Smooth muscle cell (in vitro differentiated cells): Measurements from ENCODE around the gene SERGEF. TPM values are rescaled to one million over a fixed set of nuclear protein-coding genes. Genes with fewer than 3 reads are reported as not detected.
A peak's percentile ranks its signal among the peaks of the same experiment; 100 is the strongest.

Experiments
- DNase-seq: peaks from one replicate; lab custom pipeline; 2025; ENCODE audit not compliant: unreplicated experiment; lab: John Stamatoyannopoulos, UW
- H2AFZ ChIP-seq: fragments of 200-600 bp; sonication (generic); 2 replicates; pipeline ENCODE4 v1.6.0; 2016; ENCODE audit warnings: antibody characterized with exemption, low read depth, mild to moderate bottlenecking
- H3F3A ChIP-seq: fragments of 200-600 bp; sonication (generic); 2 replicates; pipeline ENCODE4 v1.6.0; 2017; ENCODE audit warnings: antibody characterized with exemption, low read depth
- H3K27ac ChIP-seq: fragments of 200-600 bp; sonication (generic); 2 replicates; pipeline ENCODE4 v1.5.1; 2016; ENCODE audit warnings: low read depth, mild to moderate bottlenecking
- H3K27me3 ChIP-seq: fragments of 200-600 bp; sonication (generic); 2 replicates; pipeline ENCODE4 v1.6.1; 2016; ENCODE audit warnings: low read depth, mild to moderate bottlenecking
- H3K36me3 ChIP-seq: fragments of 200-600 bp; sonication (generic); 2 replicates; pipeline ENCODE4 v1.5.1; 2016; ENCODE audit warnings: low read depth
- H3K4me1 ChIP-seq: fragments of 200-600 bp; sonication (generic); 2 replicates; pipeline ENCODE4 v1.5.1; 2016; ENCODE audit warnings: low read depth
- H3K4me2 ChIP-seq: fragments of 200-600 bp; sonication (generic); 2 replicates; pipeline ENCODE4 v1.6.0; 2016; ENCODE audit warnings: mild to moderate bottlenecking
- H3K4me3 ChIP-seq: fragments of 200-600 bp; sonication (generic); 2 replicates; pipeline ENCODE4 v1.5.1; 2016; ENCODE audit warnings: mild to moderate bottlenecking
- H3K79me2 ChIP-seq: fragments of 200-600 bp; sonication (generic); 2 replicates; pipeline ENCODE4 v1.6.0; 2016; ENCODE audit warnings: low read depth, mild to moderate bottlenecking
- H3K9ac ChIP-seq: fragments of 200-600 bp; sonication (generic); 2 replicates; pipeline ENCODE4 v1.6.0; 2016; ENCODE audit warnings: low read depth
- H3K9me3 ChIP-seq: fragments of 200-600 bp; sonication (generic); replicated peaks from 2 replicates; pipeline ENCODE4 v1.5.1; 2016; ENCODE audit warnings: low read depth
- H4K20me1 ChIP-seq: fragments of 200-600 bp; sonication (generic); 2 replicates; pipeline ENCODE4 v1.6.0; 2016; ENCODE audit warnings: low read depth
- WGBS: methylation state at CpG from one replicate; pipeline ENCODE4 v1.1.7; 2016; ENCODE audit warnings: low lambda C conversion rate; 5-methylcytosine and 5-hydroxymethylcytosine counted together
- polyA plus RNA-seq: library from polyadenylated mRNA; unstranded; fragments of >200 nt; fragmentation: Nextera tagmentation; extraction: Ambion mirVana; gene quantifications from 2 replicates; pipeline ENCODE4 v1.2.1, GENCODE V29; 2016
- total RNA-seq: library from RNA; depleted of rRNA; stranded (reverse); fragments of >200 nt; gene quantifications from 2 replicates; pipeline ENCODE4 v1.2.3, GENCODE V29; 2014
- TF ChIP-seq, protein P1 (sequence below): fragments of 200-600 bp; sonication (generic); IDR thresholded peaks from 2 replicates; pipeline ENCODE4 v1.5.1; 2017; ENCODE audit warnings: borderline replicate concordance, mild to moderate bottlenecking, antibody characterized with exemption; ENCODE audit not compliant: insufficient read depth, poor library complexity, severe bottlenecking

SERGEF gene
- total and polyA plus RNA-seq, 2 experiments from 2014 or later: 4.9 to 7.4 TPM

- no peak overlapping the region for H3K9ac ChIP-seq
- H3K36me3 ChIP-seq: no peaks in the 10 kb centered on the region
- no peak for DNase-seq
- H3K4me3 ChIP-seq: no peak overlapping the region
- H3K27me3 ChIP-seq: no peaks in the 10 kb centered on the region
- no peaks in the 10 kb centered on the region for H3K9me3 ChIP-seq
- no peak overlapping the region for H3K4me2 ChIP-seq
- no peaks in the 10 kb centered on the region for H3K4me1 ChIP-seq
- no peak overlapping the region for H3K27ac ChIP-seq
- no peaks in the 10 kb centered on the region for H3K79me2 ChIP-seq
- no peaks in the 10 kb centered on the region for H3F3A ChIP-seq
- TF ChIP-seq, protein P1, sequence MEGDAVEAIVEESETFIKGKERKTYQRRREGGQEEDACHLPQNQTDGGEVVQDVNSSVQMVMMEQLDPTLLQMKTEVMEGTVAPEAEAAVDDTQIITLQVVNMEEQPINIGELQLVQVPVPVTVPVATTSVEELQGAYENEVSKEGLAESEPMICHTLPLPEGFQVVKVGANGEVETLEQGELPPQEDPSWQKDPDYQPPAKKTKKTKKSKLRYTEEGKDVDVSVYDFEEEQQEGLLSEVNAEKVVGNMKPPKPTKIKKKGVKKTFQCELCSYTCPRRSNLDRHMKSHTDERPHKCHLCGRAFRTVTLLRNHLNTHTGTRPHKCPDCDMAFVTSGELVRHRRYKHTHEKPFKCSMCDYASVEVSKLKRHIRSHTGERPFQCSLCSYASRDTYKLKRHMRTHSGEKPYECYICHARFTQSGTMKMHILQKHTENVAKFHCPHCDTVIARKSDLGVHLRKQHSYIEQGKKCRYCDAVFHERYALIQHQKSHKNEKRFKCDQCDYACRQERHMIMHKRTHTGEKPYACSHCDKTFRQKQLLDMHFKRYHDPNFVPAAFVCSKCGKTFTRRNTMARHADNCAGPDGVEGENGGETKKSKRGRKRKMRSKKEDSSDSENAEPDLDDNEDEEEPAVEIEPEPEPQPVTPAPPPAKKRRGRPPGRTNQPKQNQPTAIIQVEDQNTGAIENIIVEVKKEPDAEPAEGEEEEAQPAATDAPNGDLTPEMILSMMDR: no peak
- 77% methylated on average over 3 of the region's 3 CpGs for WGBS
- no peak overlapping the region for H2AFZ ChIP-seq
- H4K20me1 ChIP-seq: no peaks in the 10 kb centered on the region
Observed at GRCh38 chr11:17915500-17916143, 97.2 kb downstream of the SERGEF start.

GRCh38 chr11:17914957-17915356 lies 97.9 kb downstream of the SERGEF start:
- H3K79me2 ChIP-seq: no peaks in the 10 kb centered on the region
- H3K9ac ChIP-seq: no peak overlapping the region
- H3K9me3 ChIP-seq: no peaks in the 10 kb centered on the region
- no peaks in the 10 kb centered on the region for H3K27me3 ChIP-seq
- TF ChIP-seq, protein P1: no peak
- no peak overlapping the region for H3K4me3 ChIP-seq
- H4K20me1 ChIP-seq: no peaks in the 10 kb centered on the region
- no peaks in the 10 kb centered on the region for H3K36me3 ChIP-seq
- no peak overlapping the region for H3K27ac ChIP-seq
- no peak overlapping the region for H2AFZ ChIP-seq
- H3F3A ChIP-seq: no peaks in the 10 kb centered on the region
- no peaks in the 10 kb centered on the region for H3K4me1 ChIP-seq
- DNase-seq: no peak
- no peak overlapping the region for H3K4me2 ChIP-seq
- 94% methylated on average over 4 of the region's 4 CpGs for WGBS

GRCh38 chr11:17907046-17907445 lies 105.8 kb downstream of the SERGEF start:
- Histone ChIP-seq H2AFZ (no peak overlapping the region), H3K27ac (no peak overlapping the region), H3K4me1 (peaks cover 5% of the 10 kb centered on the region), H3K36me3 (no peaks in the 10 kb centered on the region), H3K4me2 (no peak overlapping the region), H3F3A (no peaks in the 10 kb centered on the region), H3K4me3 (no peak overlapping the region), H3K27me3 (no peaks in the 10 kb centered on the region), H4K20me1 (no peaks in the 10 kb centered on the region), H3K79me2 (no peaks in the 10 kb centered on the region), H3K9ac (no peak overlapping the region), H3K9me3 (no peaks in the 10 kb centered on the region)
- WGBS: 88% methylated on average over 1 of the region's 1 CpG
- TF ChIP-seq, protein P1: no peak
- DNase-seq: no peak

DNA sequence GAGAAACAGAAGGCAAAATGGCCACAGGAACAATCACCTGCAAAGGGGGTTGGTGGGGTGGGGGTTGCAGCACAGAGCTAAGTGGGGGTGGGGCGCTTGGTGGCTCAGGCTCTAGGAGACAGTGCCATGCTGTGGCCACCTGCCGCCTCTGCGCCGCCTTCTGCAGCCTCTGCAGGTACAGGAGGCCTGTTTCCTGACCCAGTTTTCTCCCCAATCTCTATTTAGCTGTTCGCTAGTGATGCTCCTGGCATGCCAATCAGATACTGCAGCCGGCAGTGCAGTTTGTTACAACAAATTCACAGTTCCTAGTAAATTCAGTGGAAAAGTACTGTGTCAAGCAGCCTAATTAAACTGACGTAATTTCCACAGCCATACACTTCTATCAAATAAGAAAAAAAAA lies 106.4 kb downstream of the SERGEF start:
- Histone ChIP-seq H2AFZ (no peak overlapping the region), H3K9me3 (no peaks in the 10 kb centered on the region), H3K27ac (no peak overlapping the region), H3K27me3 (no peaks in the 10 kb centered on the region), H3F3A (no peaks in the 10 kb centered on the region), H3K4me2 (no peak overlapping the region), H3K9ac (no peak overlapping the region), H4K20me1 (no peaks in the 10 kb centered on the region), H3K4me1 (peaks cover 5% of the 10 kb centered on the region), H3K79me2 (no peaks in the 10 kb centered on the region), H3K36me3 (no peaks in the 10 kb centered on the region), H3K4me3 (no peak overlapping the region)
- 59% methylated on average over 7 of the region's 7 CpGs for WGBS
- no peak for DNase-seq
- TF ChIP-seq, protein P1: peak; percentile 15
